HG03354 (cell line): ENCODE measurements around the gene C20orf141.

Source experiments
- ATAC-seq: cut with Tn5 transposase; IDR thresholded peaks from one replicate; pipeline ENCODE4 v1.9.1; 2021; ENCODE audit warnings: mild to moderate bottlenecking; ENCODE audit not compliant: unreplicated experiment, poor library complexity, severe bottlenecking

The C20orf141 gene

GRCh38 chr20:2840967-2841531 lies 26.3 kb downstream of the C20orf141 start:
- peak; percentile 38 for ATAC-seq

- ATAC-seq: no peak
Measured at GRCh38 chr20:2845607-2846006, 30.8 kb downstream of the C20orf141 start.

GRCh38 chr20:2846698-2847097 lies 31.9 kb downstream of the C20orf141 start:
- ATAC-seq: no peak

- ATAC-seq: no peak
Measured at GRCh38 chr20:2847802-2848201, 33.0 kb downstream of the C20orf141 start.

GRCh38 chr20:2849529-2849928 lies 34.7 kb downstream of the C20orf141 start:
- no peak for ATAC-seq

GRCh38 chr20:2851086-2851485 lies 36.3 kb downstream of the C20orf141 start:
- ATAC-seq: no peak

- no peak for ATAC-seq
Measured at GRCh38 chr20:2858591-2858990, 43.8 kb downstream of the C20orf141 start.

- ATAC-seq: no peak
Measured at GRCh38 chr20:2859330-2860121, 44.7 kb downstream of the C20orf141 start.

- no peak for ATAC-seq
Measured at GRCh38 chr20:2864626-2865025, 49.8 kb downstream of the C20orf141 start.

- no peak for ATAC-seq
Measured at GRCh38 chr20:2865101-2865500, 50.3 kb downstream of the C20orf141 start.
